ENCODE measurements around the gene CIT.

Gene CIT

GRCh38 chr12:119825262-119825661, 51.9 kb downstream of the CIT start:
- no peak for DNase-seq (ENCODE audit: low read depth, low spot score)
- no peaks in the 10 kb centered on the region for H3K4me1 ChIP-seq (ENCODE audit: insufficient read depth, insufficient read length)
- H3K9me3 ChIP-seq (ENCODE audit: insufficient read depth, low read length) = no peaks in the 10 kb centered on the region
- H3K9ac ChIP-seq (ENCODE audit: insufficient read length, low read depth) = no peak overlapping the region
- no peak for TF ChIP-seq ZNF274 (IDR thresholded peaks at IDR 0.05; ENCODE audit: low read depth, low read length)
- no peak for TF ChIP-seq YY1 (IDR thresholded peaks at IDR 0.05; ENCODE audit: insufficient read depth, insufficient read length)
- TF ChIP-seq SUZ12 (IDR thresholded peaks at IDR 0.05; ENCODE audit: extremely low read depth, insufficient read depth, insufficient read length) = no peak
- peaks cover 51% of the 10 kb centered on the region for H3K36me3 ChIP-seq (ENCODE audit: insufficient read depth, insufficient read length, low read length)
- H3K4me3 ChIP-seq (ENCODE audit: insufficient read length, low read depth) = no peak overlapping the region
- H3K27me3 ChIP-seq (ENCODE audit: insufficient read depth, insufficient read length) = no peaks in the 10 kb centered on the region

GRCh38 chr12:119822046-119822445, 55.1 kb downstream of the CIT start:
- peaks cover 56% of the 10 kb centered on the region for H3K36me3 ChIP-seq (ENCODE audit: insufficient read depth, insufficient read length, low read length)
- H3K9ac ChIP-seq (ENCODE audit: insufficient read length, low read depth) = no peak overlapping the region
- no peaks in the 10 kb centered on the region for H3K27me3 ChIP-seq (ENCODE audit: insufficient read depth, insufficient read length)
- no peak overlapping the region for H3K4me3 ChIP-seq (ENCODE audit: insufficient read length, low read depth)
- no peak for TF ChIP-seq YY1 (IDR thresholded peaks at IDR 0.05; ENCODE audit: insufficient read depth, insufficient read length)
- TF ChIP-seq SUZ12 (IDR thresholded peaks at IDR 0.05; ENCODE audit: extremely low read depth, insufficient read depth, insufficient read length) = no peak
- no peak for TF ChIP-seq ZNF274 (IDR thresholded peaks at IDR 0.05; ENCODE audit: low read depth, low read length)
- H3K4me1 ChIP-seq (ENCODE audit: insufficient read depth, insufficient read length) = no peaks in the 10 kb centered on the region
- H3K9me3 ChIP-seq (ENCODE audit: insufficient read depth, low read length) = no peaks in the 10 kb centered on the region
- no peak for DNase-seq (ENCODE audit: low read depth, low spot score)

- TF ChIP-seq SUZ12 (IDR thresholded peaks at IDR 0.05; ENCODE audit: extremely low read depth, insufficient read depth, insufficient read length) (no peak), ZNF274 (IDR thresholded peaks at IDR 0.05; ENCODE audit: low read depth, low read length) (no peak), YY1 (IDR thresholded peaks at IDR 0.05; ENCODE audit: insufficient read depth, insufficient read length) (no peak)
- no peak for DNase-seq (ENCODE audit: low read depth, low spot score)
- Histone ChIP-seq H3K27me3 (ENCODE audit: insufficient read depth, insufficient read length) (no peaks in the 10 kb centered on the region), H3K36me3 (ENCODE audit: insufficient read depth, insufficient read length, low read length) (peaks cover 40% of the 10 kb centered on the region), H3K9me3 (ENCODE audit: insufficient read depth, low read length) (no peaks in the 10 kb centered on the region), H3K9ac (ENCODE audit: insufficient read length, low read depth) (no peak overlapping the region), H3K4me1 (ENCODE audit: insufficient read depth, insufficient read length) (no peaks in the 10 kb centered on the region), H3K4me3 (ENCODE audit: insufficient read length, low read depth) (no peak overlapping the region)
Observed at GRCh38 chr12:119819322-119819721, 57.8 kb downstream of the CIT start.

- Histone ChIP-seq H3K4me3 (ENCODE audit: insufficient read length, low read depth) (no peak overlapping the region), H3K36me3 (ENCODE audit: insufficient read depth, insufficient read length, low read length) (peaks cover 38% of the 10 kb centered on the region), H3K27me3 (ENCODE audit: insufficient read depth, insufficient read length) (no peaks in the 10 kb centered on the region), H3K9me3 (ENCODE audit: insufficient read depth, low read length) (no peaks in the 10 kb centered on the region), H3K4me1 (ENCODE audit: insufficient read depth, insufficient read length) (no peaks in the 10 kb centered on the region), H3K9ac (ENCODE audit: insufficient read length, low read depth) (no peak overlapping the region)
- DNase-seq (ENCODE audit: low read depth, low spot score) = no peak
- TF ChIP-seq YY1 (IDR thresholded peaks at IDR 0.05; ENCODE audit: insufficient read depth, insufficient read length) (no peak), ZNF274 (IDR thresholded peaks at IDR 0.05; ENCODE audit: low read depth, low read length) (no peak), SUZ12 (IDR thresholded peaks at IDR 0.05; ENCODE audit: extremely low read depth, insufficient read depth, insufficient read length) (no peak)
Observed at GRCh38 chr12:119817546-119818343, 59.4 kb downstream of the CIT start.

GRCh38 chr12:119809023-119809422, 68.1 kb downstream of the CIT start:
- no peak overlapping the region for H3K9ac ChIP-seq (ENCODE audit: insufficient read length, low read depth)
- no peaks in the 10 kb centered on the region for H3K4me1 ChIP-seq (ENCODE audit: insufficient read depth, insufficient read length)
- no peak for DNase-seq (ENCODE audit: low read depth, low spot score)
- no peak overlapping the region for H3K4me3 ChIP-seq (ENCODE audit: insufficient read length, low read depth)
- no peak for TF ChIP-seq YY1 (IDR thresholded peaks at IDR 0.05; ENCODE audit: insufficient read depth, insufficient read length)
- no peak for TF ChIP-seq SUZ12 (IDR thresholded peaks at IDR 0.05; ENCODE audit: extremely low read depth, insufficient read depth, insufficient read length)
- TF ChIP-seq ZNF274 (IDR thresholded peaks at IDR 0.05; ENCODE audit: low read depth, low read length) = no peak
- peaks cover 20% of the 10 kb centered on the region for H3K9me3 ChIP-seq (ENCODE audit: insufficient read depth, low read length)
- no peaks in the 10 kb centered on the region for H3K27me3 ChIP-seq (ENCODE audit: insufficient read depth, insufficient read length)
- peaks cover 21% of the 10 kb centered on the region for H3K36me3 ChIP-seq (ENCODE audit: insufficient read depth, insufficient read length, low read length)

GRCh38 chr12:119808441-119808840, 68.7 kb downstream of the CIT start:
- no peak overlapping the region for H3K4me3 ChIP-seq (ENCODE audit: insufficient read length, low read depth)
- no peaks in the 10 kb centered on the region for H3K27me3 ChIP-seq (ENCODE audit: insufficient read depth, insufficient read length)
- H3K9ac ChIP-seq (ENCODE audit: insufficient read length, low read depth) = no peak overlapping the region
- H3K9me3 ChIP-seq (ENCODE audit: insufficient read depth, low read length) = peaks cover 20% of the 10 kb centered on the region
- peaks cover 2% of the 10 kb centered on the region for H3K4me1 ChIP-seq (ENCODE audit: insufficient read depth, insufficient read length)
- TF ChIP-seq SUZ12 (IDR thresholded peaks at IDR 0.05; ENCODE audit: extremely low read depth, insufficient read depth, insufficient read length) (no peak), YY1 (IDR thresholded peaks at IDR 0.05; ENCODE audit: insufficient read depth, insufficient read length) (no peak), ZNF274 (IDR thresholded peaks at IDR 0.05; ENCODE audit: low read depth, low read length) (no peak)
- no peak for DNase-seq (ENCODE audit: low read depth, low spot score)
- H3K36me3 ChIP-seq (ENCODE audit: insufficient read depth, insufficient read length, low read length) = peaks cover 21% of the 10 kb centered on the region

- Histone ChIP-seq H3K9me3 (ENCODE audit: insufficient read depth, low read length) (peaks cover 20% of the 10 kb centered on the region), H3K27me3 (ENCODE audit: insufficient read depth, insufficient read length) (no peaks in the 10 kb centered on the region), H3K4me3 (ENCODE audit: insufficient read length, low read depth) (no peak overlapping the region), H3K9ac (ENCODE audit: insufficient read length, low read depth) (no peak overlapping the region), H3K36me3 (ENCODE audit: insufficient read depth, insufficient read length, low read length) (peaks cover 18% of the 10 kb centered on the region), H3K4me1 (ENCODE audit: insufficient read depth, insufficient read length) (peaks cover 4% of the 10 kb centered on the region)
- no peak for TF ChIP-seq ZNF274 (IDR thresholded peaks at IDR 0.05; ENCODE audit: low read depth, low read length)
- no peak for TF ChIP-seq YY1 (IDR thresholded peaks at IDR 0.05; ENCODE audit: insufficient read depth, insufficient read length)
- TF ChIP-seq SUZ12 (IDR thresholded peaks at IDR 0.05; ENCODE audit: extremely low read depth, insufficient read depth, insufficient read length) = no peak
- DNase-seq (ENCODE audit: low read depth, low spot score) = no peak
Observed at GRCh38 chr12:119807380-119807779, 69.7 kb downstream of the CIT start.
